ENCODE measurements around the gene RFXANK.

Gene RFXANK

DNA sequence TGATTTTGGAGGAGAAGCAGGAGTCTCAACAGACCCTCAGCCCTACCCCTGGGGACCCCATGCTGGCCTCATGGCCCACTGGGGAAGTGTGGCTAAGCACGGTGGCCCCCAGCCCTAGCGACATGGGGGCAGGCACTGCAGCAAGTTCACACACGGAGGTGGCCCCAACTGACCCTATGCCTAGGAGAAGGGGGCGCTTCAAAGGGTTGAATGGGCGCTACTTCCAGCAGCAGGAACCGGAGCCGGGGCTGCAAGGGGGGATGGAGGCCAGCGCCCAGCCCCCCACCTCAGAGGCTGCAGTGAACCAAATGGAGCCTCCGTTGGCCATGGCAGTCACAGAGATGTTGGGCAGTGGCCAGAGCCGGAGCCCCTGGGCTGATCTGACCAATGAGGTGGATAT lies 34.6 kb downstream of the RFXANK start:
- in situ Hi-C loops (cut with HindIII; ENCODE audit: low sequenced_read_pairs): no loop called here

DNA sequence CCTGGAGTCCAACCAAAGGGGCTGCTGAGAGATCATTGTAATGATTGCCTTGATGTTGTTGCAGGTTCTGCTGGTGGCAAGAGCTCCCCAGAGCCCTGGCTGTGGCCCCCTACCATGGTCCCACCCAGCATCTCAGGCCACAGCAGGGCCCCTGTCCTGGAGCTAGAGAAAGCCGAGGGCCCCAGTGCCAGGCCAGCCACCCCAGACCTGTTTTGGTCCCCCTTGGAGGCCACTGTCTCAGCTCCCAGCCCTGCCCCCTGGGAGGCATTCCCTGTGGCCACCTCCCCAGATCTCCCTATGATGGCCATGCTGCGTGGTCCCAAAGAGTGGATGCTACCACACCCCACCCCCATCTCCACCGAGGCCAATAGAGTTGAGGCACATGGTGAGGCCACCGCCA lies 35.2 kb downstream of the RFXANK start:
- in situ Hi-C loops (cut with HindIII; ENCODE audit: low sequenced_read_pairs): no loop called here

GRCh38 chr19:19229701-19230100 lies 37.6 kb downstream of the RFXANK start:
- in situ Hi-C loops (cut with HindIII; ENCODE audit: low sequenced_read_pairs): no loop called here

- in situ Hi-C loops (cut with HindIII; ENCODE audit: low sequenced_read_pairs): no loop called here
Observed at GRCh38 chr19:19230999-19231398, 38.9 kb downstream of the RFXANK start.

DNA sequence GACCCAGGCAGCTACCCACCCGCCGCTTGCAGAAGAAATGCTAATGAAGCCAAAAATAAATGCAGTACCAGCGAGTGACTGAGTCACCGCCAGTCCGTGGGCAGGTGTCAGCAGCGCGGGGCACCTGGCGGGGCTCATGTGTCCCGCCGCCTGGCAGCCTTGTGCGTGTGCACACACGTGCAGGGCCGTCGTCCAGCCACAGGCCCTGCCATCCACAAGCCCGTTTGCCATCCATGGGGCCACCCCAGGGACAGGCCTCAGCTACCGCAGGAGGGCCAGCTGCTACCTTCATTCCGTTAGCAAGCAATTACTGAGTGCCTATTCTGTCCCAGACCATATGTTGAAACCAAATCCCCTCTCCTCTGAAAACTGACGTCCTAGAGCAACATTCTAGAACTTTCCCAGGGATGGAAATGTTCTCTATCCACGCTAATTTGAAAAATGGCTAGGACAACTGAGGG lies 40.2 kb downstream of the RFXANK start:
- in situ Hi-C loops (cut with HindIII; ENCODE audit: low sequenced_read_pairs): no loop called here

DNA sequence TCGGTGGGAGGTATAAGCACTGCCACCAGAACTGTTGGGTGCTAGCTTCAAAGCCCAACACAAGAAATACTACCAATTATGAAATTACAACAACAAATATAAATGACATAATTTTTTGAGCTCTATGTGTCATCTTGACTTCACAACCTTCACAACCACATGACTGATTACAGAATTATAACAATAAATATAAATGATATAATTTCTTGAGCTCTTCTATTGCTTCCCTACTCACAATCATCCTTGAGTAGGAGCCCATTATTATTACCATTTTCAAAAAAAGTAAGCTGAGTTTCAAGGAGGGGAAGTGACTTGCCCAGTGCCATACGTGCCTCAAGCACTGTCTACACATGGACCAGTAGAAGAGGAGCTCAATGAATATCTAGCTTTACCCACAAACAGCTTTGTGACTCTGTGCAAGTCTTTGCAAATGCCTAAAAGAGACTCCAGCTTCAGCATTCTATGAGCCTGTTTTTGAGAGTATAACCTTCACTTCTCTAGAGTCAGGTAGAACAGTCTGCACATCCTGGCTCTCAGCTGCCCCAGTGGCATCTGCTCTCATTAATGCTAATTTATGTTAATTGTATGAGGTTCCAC lies 42.3 kb downstream of the RFXANK start:
- in situ Hi-C loops (cut with HindIII; ENCODE audit: low sequenced_read_pairs): no loop called here

- in situ Hi-C loops (cut with HindIII; ENCODE audit: low sequenced_read_pairs): no loop called here
Observed at GRCh38 chr19:19236173-19236572, 44.1 kb downstream of the RFXANK start.

DNA sequence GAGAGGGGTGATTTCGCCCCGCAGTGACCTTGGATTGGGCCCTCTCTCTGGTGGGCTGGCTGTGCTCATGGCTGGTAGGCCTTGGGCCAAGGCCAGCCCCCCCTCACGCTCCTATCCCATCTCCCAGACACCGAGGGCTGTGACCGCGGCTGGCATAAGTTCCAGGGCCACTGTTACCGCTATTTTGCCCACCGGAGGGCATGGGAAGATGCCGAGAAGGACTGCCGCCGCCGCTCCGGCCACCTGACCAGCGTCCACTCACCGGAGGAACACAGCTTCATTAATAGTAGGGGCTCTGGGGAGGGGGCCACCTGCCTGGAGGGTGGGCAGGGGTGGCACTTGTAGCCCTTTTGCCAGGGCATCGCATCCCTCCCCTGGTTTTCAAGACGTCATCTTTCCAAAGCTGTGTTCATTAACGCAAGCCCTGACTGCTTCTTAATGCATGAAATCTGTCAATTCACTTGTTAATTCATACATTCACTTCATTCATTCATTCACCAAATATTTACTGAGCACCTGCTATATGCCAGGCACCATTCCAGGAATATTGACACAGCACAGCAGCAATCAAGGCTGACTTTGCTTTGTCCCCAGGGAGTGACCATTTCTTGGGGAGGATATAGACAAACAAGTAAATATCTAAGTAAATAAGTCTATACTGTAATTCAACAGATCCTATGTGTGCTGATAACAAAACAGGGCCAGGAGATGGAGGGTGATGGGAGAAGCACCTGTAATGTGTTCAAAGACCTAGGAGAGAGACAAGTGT lies 46.3 kb downstream of the RFXANK start:
- in situ Hi-C loops (cut with HindIII; ENCODE audit: low sequenced_read_pairs): no loop called here

GRCh38 chr19:19239675-19240074 lies 47.6 kb downstream of the RFXANK start:
- in situ Hi-C loops (cut with HindIII; ENCODE audit: low sequenced_read_pairs): no loop called here

GRCh38 chr19:19240476-19240875 lies 48.4 kb downstream of the RFXANK start:
- in situ Hi-C loops (cut with HindIII; ENCODE audit: low sequenced_read_pairs): no loop called here

- in situ Hi-C loops (cut with HindIII; ENCODE audit: low sequenced_read_pairs): no loop called here
Observed at GRCh38 chr19:19250196-19250801, 58.2 kb downstream of the RFXANK start.
